Measurements from ENCODE around the gene CYB5A.

GRCh38 chr18:74239567-74239966 lies 52.2 kb downstream of the CYB5A start:
- TF ChIP-seq EZH2 (IDR thresholded peaks at IDR 0.05; ENCODE audit: low read length, unreplicated experiment): no peak
- no peak for TF ChIP-seq CTCF (conservative IDR thresholded peaks at IDR 0.05; ENCODE audit: low read depth, low read length)
